Mesenchymal stem cell (in vitro differentiated cells and primary cell): ENCODE measurements around the gene CSHL1.
"Not testable (repeated sequence)": the region's sequence is repeated elsewhere in the genome, so short reads cannot be mapped to it uniquely, and the experiment has no call there.

Experiments used
- DNase-seq: peaks from one replicate; pipeline ENCODE4 v3.0.0-alpha.2; 2013
- H2AFZ ChIP-seq: one replicate; pipeline ENCODE4 v1.6.1; 2013; ENCODE audit warnings: low read depth, mild to moderate bottlenecking, control low read depth, inconsistent platforms, low read length, moderate library complexity
- H2AK5ac ChIP-seq: 2 replicates; pipeline ENCODE4 v1.6.1; 2013; ENCODE audit warnings: low read length, moderate library complexity, mild to moderate bottlenecking, inconsistent platforms; ENCODE audit not compliant: severe bottlenecking
- H2BK120ac ChIP-seq: one replicate; pipeline ENCODE4 v1.6.1; 2013; ENCODE audit warnings: low read depth, mild to moderate bottlenecking, inconsistent platforms, low read length, moderate library complexity
- H2BK12ac ChIP-seq, 2 experiments: one replicate each; pipeline ENCODE4 v1.6.1; 2013; ENCODE audit warnings: inconsistent platforms in 2 of 2, low read length in 2 of 2, mild to moderate bottlenecking in 2 of 2, moderate library complexity in 2 of 2, control low read depth in 1 of 2
- H2BK15ac ChIP-seq: one replicate; pipeline ENCODE4 v1.6.1; 2013; ENCODE audit warnings: mild to moderate bottlenecking, low read depth, inconsistent platforms; ENCODE audit not compliant: poor library complexity, severe bottlenecking
- H2BK5ac ChIP-seq: 2 replicates; pipeline ENCODE4 v1.6.1; 2013; ENCODE audit warnings: low read depth, mild to moderate bottlenecking, low read length, control low read depth, inconsistent platforms; ENCODE audit not compliant: poor library complexity, severe bottlenecking
- H3K14ac ChIP-seq, 2 experiments: one replicate each; pipeline ENCODE4 v1.6.1; 2013; ENCODE audit warnings: inconsistent platforms in 2 of 2, low read length in 2 of 2, control low read depth in 1 of 2, mild to moderate bottlenecking in 1 of 2, moderate library complexity in 1 of 2
- H3K18ac ChIP-seq, 2 experiments: one replicate each; pipeline ENCODE4 v1.6.1; 2013; ENCODE audit warnings: inconsistent platforms in 2 of 2, low read length in 2 of 2, control low read depth in 1 of 2, low read depth in 1 of 2, mild to moderate bottlenecking in 1 of 2
- H3K23ac ChIP-seq, 2 experiments: one replicate each; pipeline ENCODE4 v1.6.1; 2013; ENCODE audit warnings: inconsistent platforms in 2 of 2, low read length in 2 of 2, mild to moderate bottlenecking in 2 of 2, moderate library complexity in 2 of 2, control low read depth in 1 of 2
- H3K27ac ChIP-seq: 2 replicates; pipeline ENCODE4 v1.5.1; 2013; ENCODE audit warnings: mild to moderate bottlenecking, moderate library complexity, low read length, control low read depth, inconsistent platforms; ENCODE audit not compliant: poor library complexity, severe bottlenecking
- H3K27me3 ChIP-seq, 2 experiments: 2 replicates each; pipeline versions ENCODE4 v1.6.1 to v1.7.0; 2013; ENCODE audit warnings: low read length in 2 of 2, mild to moderate bottlenecking in 2 of 2, moderate library complexity in 2 of 2, control low read depth in 1 of 2, inconsistent platforms in 1 of 2; ENCODE audit not compliant: control insufficient read depth in 1 of 2, insufficient read depth in 1 of 2
- H3K36me3 ChIP-seq, 2 experiments: 2 replicates each; pipeline versions ENCODE4 v1.6.1 to v1.7.0; 2013; ENCODE audit warnings: low read length in 2 of 2, control low read depth in 1 of 2, inconsistent platforms in 1 of 2, low read depth in 1 of 2, mild to moderate bottlenecking in 1 of 2; ENCODE audit not compliant: insufficient read depth in 2 of 2, control insufficient read depth in 1 of 2
- H3K4ac ChIP-seq, 2 experiments: one replicate each; pipeline ENCODE4 v1.6.1; 2013; ENCODE audit warnings: inconsistent platforms in 2 of 2, low read length in 2 of 2, mild to moderate bottlenecking in 2 of 2, moderate library complexity in 2 of 2, control low read depth in 1 of 2, low read depth in 1 of 2
- H3K4me1 ChIP-seq: 2 replicates; pipeline ENCODE4 v1.6.1; 2013; ENCODE audit warnings: low read depth, low read length, control low read depth; ENCODE audit not compliant: control insufficient read depth, insufficient read depth
- H3K4me2 ChIP-seq: 2 replicates; pipeline ENCODE4 v1.6.1; 2013; ENCODE audit warnings: low read length, mild to moderate bottlenecking, inconsistent platforms; ENCODE audit not compliant: poor library complexity, severe bottlenecking
- H3K4me3 ChIP-seq, 2 experiments: 2 replicates each; pipeline versions ENCODE4 v1.5.1 to v1.7.0; 2013; ENCODE audit warnings: low read length in 2 of 2, mild to moderate bottlenecking in 2 of 2, control low read depth in 1 of 2, low read depth in 1 of 2; ENCODE audit not compliant: insufficient read depth in 1 of 2
- H3K79me1 ChIP-seq: replicated peaks from 2 replicates; pipeline ENCODE4 v1.6.1; 2013; ENCODE audit warnings: mild to moderate bottlenecking, control low read depth, low read length, inconsistent platforms; ENCODE audit not compliant: poor library complexity, severe bottlenecking
- H3K9ac ChIP-seq: 2 replicates; pipeline ENCODE4 v1.7.0; 2013; ENCODE audit warnings: mild to moderate bottlenecking, low read length, moderate library complexity
- H3K9me3 ChIP-seq: 2 replicates; pipeline ENCODE4 v1.7.0; 2013; ENCODE audit warnings: mild to moderate bottlenecking, low read length; ENCODE audit not compliant: control insufficient read depth
- H4K8ac ChIP-seq: one replicate; pipeline ENCODE4 v1.6.1; 2013; ENCODE audit warnings: inconsistent platforms, mild to moderate bottlenecking, low read length, moderate library complexity
- H4K91ac ChIP-seq: one replicate; pipeline ENCODE4 v1.6.1; 2013; ENCODE audit warnings: mild to moderate bottlenecking, low read length, inconsistent platforms
- WGBS: methylation state at CpG from one replicate; pipeline ENCODE4 v1.1.7; 2013; ENCODE audit warnings: mixed read lengths; 5-methylcytosine and 5-hydroxymethylcytosine counted together

The CSHL1 gene

GRCh38 chr17:63882626-63883126, 28.4 kb downstream of the CSHL1 start:
- not testable (repeated sequence) for H3K36me3 ChIP-seq, H3K9ac ChIP-seq, H3K14ac ChIP-seq, H2AFZ ChIP-seq, H2BK120ac ChIP-seq, H2BK15ac ChIP-seq, H2BK12ac ChIP-seq, H3K79me1 ChIP-seq, H4K8ac ChIP-seq, H4K91ac ChIP-seq, H3K4ac ChIP-seq, H3K9me3 ChIP-seq, H3K4me1 ChIP-seq, H3K4me3 ChIP-seq, H2BK5ac ChIP-seq, DNase-seq, H2AK5ac ChIP-seq, H3K23ac ChIP-seq, H3K27ac ChIP-seq, H3K18ac ChIP-seq, H3K4me2 ChIP-seq
- peaks cover 9 to 29% of the 10 kb centered on the region in 2 experiments for H3K27me3 ChIP-seq
- WGBS, result 79% methylated on average over 6 of the region's 9 CpGs

DNA sequence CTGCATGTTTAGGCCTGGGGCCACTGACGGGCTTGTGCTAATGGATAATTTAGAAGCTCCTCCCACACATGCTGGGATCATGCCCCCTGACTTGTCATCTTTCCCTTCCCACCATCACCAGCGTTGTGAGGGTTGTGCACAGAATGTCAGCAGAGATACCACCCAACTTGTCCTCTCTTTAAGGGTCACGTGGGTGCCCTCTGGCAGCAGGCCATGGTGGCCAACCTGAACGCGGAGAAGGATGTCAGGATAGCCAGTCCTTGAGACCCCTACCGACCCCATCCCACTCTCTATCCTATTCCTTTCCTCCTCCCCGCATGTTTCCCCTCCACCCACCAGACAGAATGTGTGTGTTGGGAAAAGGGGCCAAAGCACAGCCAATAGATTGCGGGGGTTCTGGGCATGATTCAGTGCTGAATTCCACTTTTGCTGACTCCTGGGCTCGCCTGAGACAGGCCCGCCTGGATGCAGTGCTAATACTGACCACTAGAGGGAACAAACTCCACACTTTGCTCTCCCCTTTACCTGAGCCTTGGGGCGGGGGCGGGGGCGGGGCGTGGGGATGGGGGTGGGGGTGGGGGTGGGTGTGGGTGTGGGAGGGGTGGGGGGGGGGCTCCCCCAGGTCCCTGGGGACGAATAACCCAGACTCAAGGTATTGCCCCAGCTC, 29.0 kb downstream of the CSHL1 start, which contains the start of gene GH2:
TSS of gene GH2 (minus strand) at position 10 of the 667 bp plus-strand sequence. CDS start 143 bp downstream, outside the sequence.
- H3K4me1 ChIP-seq, result no peaks in the 10 kb centered on the region
- H3K79me1 ChIP-seq, result no peaks in the 10 kb centered on the region
- peak within 1 kb of the TSS; percentile 12 for H4K8ac ChIP-seq
- H3K4ac ChIP-seq, result no peak within 1 kb of the TSS
- no peak within 1 kb of the TSS for H3K23ac ChIP-seq
- no peak within 1 kb of the TSS for H3K4me3 ChIP-seq
- no peak within 1 kb of the TSS for H2AFZ ChIP-seq
- H3K14ac ChIP-seq, result no peak within 1 kb of the TSS
- no peak within 1 kb of the TSS for H2AK5ac ChIP-seq
- H3K36me3 ChIP-seq, result no peaks in the 10 kb centered on the region
- no peaks in the 10 kb centered on the region for H3K9me3 ChIP-seq
- 44% methylated on average over 5 of the region's 15 CpGs for WGBS
- no peak within 1 kb of the TSS for H4K91ac ChIP-seq
- H2BK12ac ChIP-seq, result no peak within 1 kb of the TSS
- DNase-seq, result peak; percentile 42
- no peak within 1 kb of the TSS for H3K27ac ChIP-seq
- no peak within 1 kb of the TSS for H3K4me2 ChIP-seq
- H3K9ac ChIP-seq, result no peak within 1 kb of the TSS
- H2BK5ac ChIP-seq, result no peak within 1 kb of the TSS
- H3K18ac ChIP-seq, result no peak within 1 kb of the TSS
- no peak within 1 kb of the TSS for H2BK15ac ChIP-seq
- peaks cover 9 to 32% of the 10 kb centered on the region in 2 experiments for H3K27me3 ChIP-seq
- H2BK120ac ChIP-seq, result no peak within 1 kb of the TSS

DNA sequence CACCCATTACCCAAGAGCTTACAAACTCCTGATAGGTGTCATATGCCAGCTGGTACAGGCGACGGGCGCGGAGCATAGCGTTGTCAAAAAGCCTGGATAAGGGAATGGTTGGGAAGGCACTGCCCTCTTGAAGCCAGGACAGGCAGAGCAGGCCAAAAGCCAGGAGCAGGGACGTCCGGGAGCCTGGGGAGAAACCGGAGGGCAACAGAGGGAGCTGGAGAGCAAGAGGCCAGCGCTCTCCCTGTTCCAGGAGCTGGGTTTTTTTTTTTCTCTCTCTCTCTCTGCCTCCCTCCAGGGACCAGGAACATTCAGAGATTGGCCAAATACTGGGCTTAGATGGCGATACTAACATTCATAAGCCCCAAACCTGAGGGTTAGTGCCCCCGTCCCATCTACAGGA, 29.7 kb downstream of the CSHL1 start:
- not testable (repeated sequence) for H3K4me1 ChIP-seq, H2BK15ac ChIP-seq, H2BK12ac ChIP-seq, H2BK120ac ChIP-seq, H2AK5ac ChIP-seq, H2BK5ac ChIP-seq, H3K4me2 ChIP-seq, H3K4me3 ChIP-seq, H3K18ac ChIP-seq, H3K14ac ChIP-seq, H4K8ac ChIP-seq, H3K79me1 ChIP-seq, H2AFZ ChIP-seq, H3K9me3 ChIP-seq, H4K91ac ChIP-seq, H3K4ac ChIP-seq, H3K36me3 ChIP-seq, H3K27ac ChIP-seq, H3K9ac ChIP-seq, H3K23ac ChIP-seq
- 17% methylated on average over 11 of the region's 11 CpGs for WGBS
- H3K27me3 ChIP-seq, result peaks cover 9 to 39% of the 10 kb centered on the region in 2 experiments
- DNase-seq, result peak; percentile 22

DNA sequence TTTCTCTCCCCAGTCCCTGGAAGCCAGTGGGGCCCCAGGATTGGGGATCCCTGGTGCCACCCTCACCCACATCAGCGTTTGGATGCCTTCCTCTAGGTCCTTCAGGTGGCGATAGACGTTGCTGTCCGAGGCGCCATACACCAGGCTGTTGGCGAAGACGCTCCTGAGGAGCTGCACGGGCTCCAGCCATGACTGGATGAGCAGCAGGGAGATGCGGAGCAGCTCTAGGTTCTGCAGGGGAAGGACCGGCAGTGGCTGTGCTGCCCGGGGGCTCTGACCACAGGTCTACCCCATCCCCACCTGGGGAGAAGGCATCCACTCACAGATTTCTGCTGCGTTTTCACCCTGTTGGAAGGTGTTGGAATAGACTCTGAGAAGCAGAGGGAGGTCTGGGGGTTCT, 30.4 kb downstream of the CSHL1 start:
- H3K14ac ChIP-seq, result no peak overlapping the region
- no peak overlapping the region for H4K8ac ChIP-seq
- H3K4ac ChIP-seq, result no peak overlapping the region
- no peaks in the 10 kb centered on the region for H3K36me3 ChIP-seq
- DNase-seq, result no peak
- H3K4me3 ChIP-seq, result no peak overlapping the region
- no peak overlapping the region for H2BK5ac ChIP-seq
- H3K27ac ChIP-seq, result no peak overlapping the region
- H3K23ac ChIP-seq, result no peak overlapping the region
- no peaks in the 10 kb centered on the region for H3K79me1 ChIP-seq
- H3K18ac ChIP-seq, result no peak overlapping the region
- no peaks in the 10 kb centered on the region for H3K9me3 ChIP-seq
- no peak overlapping the region for H3K4me2 ChIP-seq
- no peaks in the 10 kb centered on the region for H3K4me1 ChIP-seq
- no peak overlapping the region for H2BK15ac ChIP-seq
- H2BK120ac ChIP-seq, result no peak overlapping the region
- no peak overlapping the region for H2AFZ ChIP-seq
- no peak overlapping the region for H4K91ac ChIP-seq
- H2BK12ac ChIP-seq, result no peak overlapping the region
- no peak overlapping the region for H2AK5ac ChIP-seq
- H3K9ac ChIP-seq, result no peak overlapping the region
- WGBS, result 87% methylated on average over 12 of the region's 12 CpGs
- peaks cover 9 to 38% of the 10 kb centered on the region in 2 experiments for H3K27me3 ChIP-seq
